ENCODE measurements around the gene GCH1.

- no peak for TF ChIP-seq POLR2A (IDR thresholded peaks at IDR 0.05)
- no peak for TF ChIP-seq CTCF (IDR thresholded peaks at IDR 0.05)
These were observed 87.6 kb downstream of the GCH1 start for GRCh38 chr14:54815016-54815415.

Data from gastroesophageal sphincter (tissue), 3 donors.